HG03460 (cell line): ENCODE results near the gene LIN28B.
"Not testable (repeated sequence)": the region's sequence is repeated elsewhere in the genome, so short reads cannot be mapped to it uniquely, and the experiment has no call there.

Experiments
- ATAC-seq: cut with Tn5 transposase; IDR thresholded peaks from one replicate; pipeline ENCODE4 v1.9.1; 2021; ENCODE audit not compliant: unreplicated experiment

LIN28B gene

DNA sequence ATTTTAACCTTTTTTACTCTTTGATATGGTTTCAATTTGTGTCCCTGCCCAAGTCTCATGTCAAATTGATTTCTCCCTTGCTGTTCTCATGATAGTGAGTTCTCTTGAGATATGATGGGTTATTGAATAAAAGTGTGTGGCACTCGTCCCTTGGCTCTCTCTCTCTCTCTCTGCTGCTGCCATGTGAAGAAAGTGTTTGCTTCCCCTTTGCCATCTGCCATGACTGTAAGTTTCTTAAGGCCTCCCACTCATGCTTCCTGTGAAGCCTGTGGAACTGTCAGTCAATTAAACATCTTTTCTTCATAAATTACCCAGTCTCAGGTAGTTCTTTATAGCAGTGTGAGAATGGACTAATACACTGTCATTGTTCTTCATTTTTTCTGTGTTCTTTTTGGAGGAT, 48.5 kb downstream of the LIN28B start:
- ATAC-seq, result no peak

DNA sequence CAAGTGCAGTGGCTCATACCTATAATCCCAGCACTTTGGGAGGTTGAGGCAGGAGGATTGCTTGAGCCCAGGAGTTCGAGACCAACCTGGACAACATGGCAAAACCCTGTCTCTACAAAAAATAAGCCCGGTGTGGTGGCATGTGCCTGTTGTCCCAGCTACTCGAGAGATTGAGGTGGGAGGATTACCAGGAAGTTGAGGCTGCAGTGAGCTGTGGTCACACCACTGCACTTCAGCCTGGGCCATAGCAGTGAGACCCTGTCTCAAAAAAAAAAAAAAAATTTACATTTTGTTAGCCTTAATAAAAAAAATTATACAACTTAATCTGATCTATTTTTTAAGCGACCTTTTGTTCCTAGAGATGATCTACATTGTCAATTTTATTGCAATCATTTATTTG, 56.6 kb downstream of the LIN28B start:
- ATAC-seq, result not testable (repeated sequence)

DNA sequence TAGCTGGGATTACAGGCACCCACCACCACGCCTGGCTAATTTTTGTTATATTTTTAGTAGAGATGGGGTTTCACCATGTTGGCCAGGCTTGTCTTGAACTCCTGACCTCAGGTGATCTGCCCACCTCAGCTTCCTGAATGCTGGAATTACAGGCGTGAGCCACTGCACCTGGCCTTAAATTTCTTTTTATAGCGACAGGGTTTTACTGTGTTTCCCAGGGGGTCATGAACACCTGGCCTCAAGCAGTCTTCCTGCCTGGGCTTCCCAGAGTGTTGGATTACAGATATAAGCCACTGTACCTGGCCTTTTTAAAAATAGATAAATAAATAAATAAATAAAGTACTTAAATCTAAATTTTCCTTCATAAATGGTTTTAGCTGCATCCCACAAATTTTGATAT, 57.5 kb downstream of the LIN28B start:
- ATAC-seq, result no peak

DNA sequence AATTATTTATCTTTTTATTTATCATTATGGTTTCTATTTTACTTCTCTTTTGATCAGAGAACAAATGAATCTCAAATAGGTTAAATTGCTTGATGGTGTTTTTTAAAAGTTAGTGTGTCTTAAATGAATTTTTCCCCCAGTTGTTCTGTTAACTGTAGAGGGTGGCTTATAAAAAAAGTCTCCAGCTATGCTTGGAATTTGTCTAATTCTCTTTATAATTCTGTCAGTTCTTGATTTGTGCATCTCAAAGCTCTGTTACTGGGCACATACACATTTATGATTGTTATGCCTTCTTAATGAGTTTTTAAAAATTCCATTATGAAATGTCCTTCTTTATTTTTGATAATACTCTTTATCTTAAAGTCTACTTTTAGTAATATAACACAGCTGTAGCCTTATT, 58.0 kb downstream of the LIN28B start:
- ATAC-seq, result no peak

DNA sequence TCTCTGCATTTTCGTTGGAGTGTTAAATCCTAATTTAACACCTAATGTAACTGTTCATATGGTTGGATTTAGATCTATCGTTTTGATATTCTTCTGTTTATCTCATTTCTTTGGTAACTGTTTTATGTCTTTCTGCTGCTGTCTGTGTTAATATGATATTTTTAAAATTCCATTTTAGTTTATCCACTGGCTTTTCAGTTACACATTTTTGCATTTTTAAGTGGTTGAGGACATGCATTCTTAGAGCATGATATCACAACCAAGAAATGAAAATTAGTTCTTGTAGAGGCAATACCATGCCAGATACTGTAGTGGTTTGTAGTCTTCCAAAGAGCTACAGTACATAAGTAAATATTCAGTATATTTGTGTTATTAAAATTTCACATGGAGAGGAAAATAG, 58.6 kb downstream of the LIN28B start:
- no peak for ATAC-seq

DNA sequence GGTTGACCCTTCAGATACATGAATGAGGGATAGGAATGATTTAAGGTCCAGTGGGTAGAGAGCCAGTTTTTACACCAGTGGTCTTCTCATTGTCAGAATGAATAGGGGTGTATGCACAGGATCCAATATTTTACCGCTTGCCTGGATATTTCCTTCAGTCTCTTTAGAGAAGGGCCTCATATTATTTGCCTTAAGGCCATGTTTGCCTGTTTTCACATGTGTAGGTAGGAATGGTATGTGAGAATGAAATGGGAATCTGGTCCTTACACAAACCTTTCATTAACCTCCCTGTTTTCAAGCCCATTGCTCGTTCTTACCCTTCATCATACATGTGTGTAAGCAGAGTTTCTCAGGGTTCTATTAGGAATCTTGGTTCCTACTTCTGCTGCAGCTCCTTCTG, 62.4 kb downstream of the LIN28B start:
- no peak for ATAC-seq

DNA sequence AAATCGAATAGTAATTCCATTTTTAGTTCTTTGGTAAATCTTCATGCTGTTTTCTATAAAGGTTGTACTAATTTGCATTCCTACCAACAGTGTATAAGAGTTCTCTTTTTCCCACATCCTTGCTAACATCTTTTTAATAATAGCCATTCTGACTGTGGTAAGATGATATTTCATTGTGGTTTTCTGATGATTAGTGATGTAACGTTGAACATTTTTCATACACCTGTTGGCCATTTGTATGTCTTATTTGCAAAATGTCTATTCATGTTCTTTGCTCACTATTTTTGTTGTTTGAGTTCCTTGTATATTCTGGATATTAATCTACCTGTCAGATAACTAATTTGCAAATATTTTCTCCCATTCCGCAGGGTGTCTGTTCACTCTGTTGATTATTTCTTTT, 64.5 kb downstream of the LIN28B start:
- ATAC-seq, result no peak

DNA sequence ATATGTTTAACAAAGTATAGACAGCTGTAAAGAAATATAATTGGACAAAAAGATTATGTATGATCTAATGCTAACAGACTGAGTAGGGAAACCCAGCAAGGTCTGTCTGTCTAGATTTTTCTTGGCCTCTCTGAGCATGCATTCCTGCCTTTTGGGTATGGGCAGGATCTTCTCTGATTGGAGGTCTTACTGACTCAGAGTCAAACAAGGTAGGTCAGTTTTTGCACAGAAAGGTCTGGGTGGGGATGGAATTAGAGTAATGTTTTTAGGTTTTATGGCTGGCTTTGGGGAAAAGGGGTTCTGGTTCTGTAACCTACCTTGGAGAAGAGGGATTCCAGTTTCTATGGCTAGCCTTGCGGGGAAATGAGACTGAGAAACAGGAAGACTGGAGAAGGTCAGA, 65.5 kb downstream of the LIN28B start:
- ATAC-seq, result no peak

DNA sequence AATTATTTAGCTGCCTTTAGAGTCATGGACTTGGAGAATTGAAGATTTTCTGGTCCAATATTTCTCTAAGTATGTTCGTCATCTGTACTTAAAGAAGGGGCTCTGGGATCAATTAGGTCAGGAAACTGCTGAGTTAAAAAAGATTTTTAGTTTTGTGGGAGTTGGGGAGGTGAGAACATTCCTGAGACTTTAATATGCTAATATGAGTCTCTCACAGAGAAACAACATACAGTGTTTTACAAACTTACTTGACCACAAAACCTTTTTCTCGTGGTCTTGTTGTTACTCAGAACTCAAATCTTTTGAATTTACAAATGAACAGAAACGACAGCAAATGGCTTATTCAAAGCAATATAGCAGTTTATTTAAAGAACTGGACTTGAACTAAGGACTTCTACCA, 67.9 kb downstream of the LIN28B start:
- no peak for ATAC-seq

DNA sequence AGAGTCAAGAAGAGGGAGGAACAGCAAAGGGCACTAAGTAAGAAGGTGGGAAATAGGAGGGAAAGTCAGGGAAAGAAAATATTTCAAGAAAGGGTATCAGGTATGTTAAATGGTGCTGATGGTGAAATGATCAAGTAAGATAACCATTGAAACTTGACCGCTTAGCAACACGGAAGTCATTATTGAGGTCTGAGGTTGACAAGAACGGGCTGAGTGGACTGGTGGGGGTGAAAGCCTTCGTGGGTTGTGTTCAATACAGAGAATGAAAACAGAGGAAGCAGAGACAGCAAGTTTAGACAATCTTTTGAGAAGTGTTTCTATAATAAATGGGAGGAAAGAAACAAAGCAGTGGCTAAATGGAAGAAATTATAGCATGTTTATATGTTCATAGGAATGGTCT, 72.0 kb downstream of the LIN28B start:
- ATAC-seq, result no peak

DNA sequence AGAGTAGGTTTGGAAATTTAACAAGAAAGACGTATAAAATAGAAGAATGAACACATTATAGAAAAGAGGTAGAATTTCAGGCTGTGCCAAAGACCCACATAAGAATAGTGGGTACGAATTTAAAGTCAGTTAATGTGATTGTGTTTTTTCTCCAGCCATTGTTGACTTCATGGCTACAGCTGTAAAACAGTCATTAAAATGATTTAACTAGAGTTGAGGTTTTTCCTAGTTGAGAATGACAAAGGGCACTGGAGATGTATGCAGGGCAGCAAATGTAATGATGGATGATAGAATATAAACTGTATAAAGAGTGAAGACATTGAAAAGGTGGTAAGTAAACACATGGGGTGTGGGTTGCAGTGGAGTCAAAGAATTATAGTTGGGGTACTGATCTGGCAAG, 72.7 kb downstream of the LIN28B start:
- no peak for ATAC-seq

DNA sequence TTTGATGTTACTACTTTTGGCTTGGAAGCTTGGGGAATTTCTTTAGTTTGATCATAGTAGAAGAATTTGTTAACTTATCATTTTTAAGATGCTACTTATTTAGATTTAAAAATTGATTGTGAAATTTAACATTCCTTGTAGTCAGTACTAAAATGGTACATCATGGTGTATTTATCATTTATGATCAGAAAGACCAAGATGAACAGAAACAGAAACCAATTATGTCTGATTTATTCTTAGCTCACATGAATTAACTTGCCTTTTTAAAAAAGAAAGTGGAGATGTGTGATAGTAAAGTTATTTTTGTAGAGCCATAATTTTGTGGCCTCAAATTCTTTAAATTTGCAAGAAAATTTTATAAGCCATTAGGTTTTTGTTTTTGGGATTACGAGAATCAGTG, 77.6 kb downstream of the LIN28B start:
- no peak for ATAC-seq

DNA sequence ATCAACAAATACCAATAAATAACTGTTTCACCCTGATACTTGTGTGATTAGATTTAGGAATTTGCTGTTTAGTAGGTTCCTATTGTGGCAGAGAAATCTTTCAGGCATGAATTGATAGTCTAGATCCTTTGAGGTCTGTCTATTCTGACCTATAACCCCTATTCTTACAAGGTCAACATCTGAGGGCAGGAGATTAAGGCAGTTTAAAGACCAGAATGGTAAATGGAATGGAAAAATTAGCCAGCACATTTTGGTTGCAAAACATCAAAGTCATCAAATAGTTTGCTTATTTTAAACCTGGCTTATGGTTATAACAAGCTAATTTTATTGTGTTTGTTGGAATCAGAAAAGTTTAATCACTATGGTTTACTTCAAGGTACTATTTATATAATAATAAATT, 78.4 kb downstream of the LIN28B start:
- ATAC-seq, result no peak

DNA sequence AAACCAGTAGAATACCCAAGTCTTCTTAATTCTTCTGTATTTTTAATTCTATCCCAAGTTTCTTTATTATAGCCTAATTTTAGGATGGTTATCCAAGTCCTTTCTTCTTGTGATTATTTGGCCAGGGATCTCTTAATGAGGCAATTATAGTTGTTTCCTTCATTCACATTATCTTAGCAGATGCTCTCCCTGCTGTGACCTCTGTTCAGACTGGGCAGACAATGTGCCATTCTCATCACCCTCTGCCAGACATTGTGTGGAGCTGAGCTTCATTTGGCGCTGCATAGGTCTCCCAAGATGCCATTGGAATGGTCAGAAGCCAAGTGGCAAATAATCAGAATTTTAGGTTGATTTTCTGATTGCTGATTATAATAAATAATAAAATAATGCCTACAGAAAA, 79.4 kb downstream of the LIN28B start:
- ATAC-seq, result no peak

DNA sequence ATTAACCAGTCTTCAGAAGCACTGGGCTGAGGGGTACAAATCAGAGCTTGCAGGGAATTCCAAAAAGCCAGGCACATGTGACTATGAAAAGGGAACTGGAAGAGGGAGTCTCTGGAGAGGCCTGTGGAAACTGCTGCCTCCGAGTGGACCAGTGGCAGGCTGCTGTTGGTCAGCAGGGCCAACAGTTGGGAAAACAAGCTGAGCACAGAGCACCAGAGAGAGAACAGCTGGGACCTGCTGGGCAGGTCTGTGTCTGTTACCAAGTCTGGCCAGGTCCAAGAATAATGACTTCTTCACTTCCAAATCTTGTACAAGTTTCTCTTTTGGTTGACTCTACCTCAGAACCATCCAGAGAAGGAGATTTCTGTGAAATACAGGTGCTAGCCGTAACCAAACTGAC, 81.4 kb downstream of the LIN28B start:
- no peak for ATAC-seq

DNA sequence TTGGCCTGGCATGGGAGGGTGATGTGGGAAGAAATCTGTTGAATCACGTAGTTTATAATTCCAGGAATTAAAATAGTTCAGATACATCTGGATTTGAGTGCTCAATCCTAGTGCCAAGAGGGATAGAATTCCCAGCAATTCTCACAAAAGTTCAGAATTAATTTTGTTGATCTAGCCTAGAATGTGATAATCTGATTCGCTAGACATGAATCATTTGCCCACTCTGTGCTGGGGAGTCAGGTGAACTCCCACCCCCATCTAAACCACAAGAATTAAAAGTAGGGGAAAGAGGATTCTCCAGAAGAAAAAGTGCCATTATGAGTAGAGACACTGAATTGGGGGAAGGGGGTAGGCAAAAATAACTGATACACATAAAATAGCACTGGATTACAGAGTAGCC, 85.0 kb downstream of the LIN28B start:
- no peak for ATAC-seq

DNA sequence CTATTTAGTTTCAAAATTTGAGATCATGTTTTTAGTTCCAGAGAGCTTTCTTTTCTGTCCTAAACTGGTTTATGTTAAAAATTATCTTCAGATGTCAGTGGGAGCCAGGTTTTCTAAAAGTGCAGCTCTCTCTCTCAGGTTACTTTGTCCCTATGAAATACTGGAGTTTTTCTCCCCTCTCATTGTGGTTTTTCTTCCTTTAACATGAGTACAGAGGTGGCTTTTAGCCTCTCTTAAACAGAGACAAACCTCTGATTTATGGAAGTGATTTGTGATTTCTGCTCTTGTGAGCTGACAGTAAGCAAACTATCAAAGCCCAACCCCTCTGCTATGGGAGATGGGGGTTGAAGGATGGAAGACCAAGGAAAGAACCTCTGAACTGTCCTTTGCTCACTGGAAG, 85.7 kb downstream of the LIN28B start:
- ATAC-seq, result no peak

DNA sequence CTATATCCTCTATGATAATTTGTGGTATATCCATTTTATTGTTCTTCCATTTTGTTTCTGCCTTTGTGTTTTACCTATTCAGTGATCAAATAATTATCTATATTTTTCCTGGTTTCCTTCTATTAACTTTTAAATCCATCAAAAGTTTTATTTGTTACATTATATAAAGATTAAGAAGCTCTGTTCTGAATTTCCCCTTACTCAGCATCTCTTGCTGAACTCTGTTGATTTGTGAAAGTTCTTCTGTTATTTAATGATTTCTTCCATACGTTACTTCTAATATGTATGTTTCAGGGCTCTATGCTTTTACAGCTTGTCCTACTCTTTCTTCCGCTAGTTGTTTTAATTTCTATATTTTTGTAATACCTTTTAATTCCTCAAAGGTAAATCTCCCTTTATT, 87.1 kb downstream of the LIN28B start:
- ATAC-seq, result no peak

DNA sequence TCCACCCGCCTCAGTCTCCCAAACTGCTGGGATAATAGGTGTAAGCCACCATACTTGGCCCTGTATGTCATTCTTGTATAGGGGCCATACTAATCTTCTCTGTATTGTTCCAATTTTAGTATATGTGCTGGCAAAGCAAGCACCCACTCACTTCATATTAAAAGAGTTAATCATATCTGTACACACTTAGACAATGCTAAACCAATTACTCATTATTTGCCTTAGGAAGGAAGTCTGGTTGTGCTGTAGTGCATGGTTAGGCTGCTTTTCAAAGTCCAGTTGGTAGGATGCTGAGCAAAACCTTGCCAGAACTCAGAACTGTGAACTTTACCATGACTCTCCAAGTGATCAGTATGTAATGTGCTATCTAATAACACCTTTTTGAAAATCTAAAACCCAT, 88.6 kb downstream of the LIN28B start:
- ATAC-seq, result no peak

DNA sequence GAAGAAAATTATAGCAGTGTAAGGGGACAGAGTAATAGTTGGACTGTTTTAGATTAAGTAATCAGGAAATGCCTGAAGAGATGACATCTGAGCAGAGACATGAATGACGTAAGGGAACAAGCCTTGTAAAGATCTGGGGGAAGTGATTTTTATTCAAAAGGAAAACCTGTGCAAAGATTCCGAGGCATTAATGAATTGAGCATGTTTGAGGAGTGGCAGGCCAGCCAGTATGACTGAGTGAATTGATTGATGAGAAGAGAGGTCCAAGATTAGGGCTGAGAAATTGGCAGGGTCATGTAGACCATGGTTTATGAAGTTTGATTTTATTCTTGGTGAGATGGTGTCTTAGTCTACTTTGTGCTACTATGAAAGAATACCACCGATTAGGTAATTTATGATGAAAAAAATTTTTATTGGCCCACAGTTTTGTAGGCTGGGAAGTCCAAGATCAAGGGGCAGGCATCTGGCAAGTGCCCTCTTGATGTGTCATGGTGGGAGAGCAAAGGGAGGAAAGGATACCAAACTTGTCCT, 95.1 kb downstream of the LIN28B start:
- ATAC-seq, result no peak

DNA sequence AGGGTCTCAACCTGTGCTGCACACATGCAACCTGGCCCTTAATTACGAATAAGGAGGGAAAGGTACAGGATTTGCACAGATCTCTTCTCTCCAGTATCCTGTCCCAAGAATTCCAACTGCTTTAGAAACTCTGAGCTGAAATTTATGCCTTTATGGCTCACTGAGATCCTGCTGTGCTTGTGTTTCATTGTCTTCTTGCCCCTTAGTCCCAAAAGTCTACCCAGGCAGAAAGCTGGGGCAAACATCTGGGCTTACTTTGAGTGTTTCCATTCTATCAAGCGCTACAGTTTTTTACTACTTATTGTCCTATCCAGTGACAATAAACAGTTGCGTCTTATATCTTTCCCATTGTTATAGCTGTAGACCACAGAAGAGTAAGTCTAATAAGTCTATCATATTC, 99.7 kb downstream of the LIN28B start:
- no peak for ATAC-seq

DNA sequence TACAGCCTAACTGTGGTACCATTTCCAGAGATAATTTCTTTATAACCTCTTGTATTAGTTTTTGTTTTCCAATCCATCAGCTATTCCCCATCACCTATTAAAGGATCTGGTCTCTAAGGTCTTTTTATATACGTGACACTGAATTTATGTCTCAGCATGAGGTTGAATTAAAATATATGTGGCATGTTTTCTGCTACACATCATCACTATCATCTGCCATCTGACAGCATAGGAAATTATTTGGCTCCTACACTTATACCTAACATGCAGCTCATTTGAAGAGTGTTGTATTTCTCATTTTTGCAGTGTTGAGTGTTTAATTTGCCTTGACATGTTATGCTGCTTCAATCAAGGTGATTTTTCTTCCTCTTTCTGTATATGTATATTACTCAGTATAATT, 100.3 kb downstream of the LIN28B start:
- no peak for ATAC-seq

DNA sequence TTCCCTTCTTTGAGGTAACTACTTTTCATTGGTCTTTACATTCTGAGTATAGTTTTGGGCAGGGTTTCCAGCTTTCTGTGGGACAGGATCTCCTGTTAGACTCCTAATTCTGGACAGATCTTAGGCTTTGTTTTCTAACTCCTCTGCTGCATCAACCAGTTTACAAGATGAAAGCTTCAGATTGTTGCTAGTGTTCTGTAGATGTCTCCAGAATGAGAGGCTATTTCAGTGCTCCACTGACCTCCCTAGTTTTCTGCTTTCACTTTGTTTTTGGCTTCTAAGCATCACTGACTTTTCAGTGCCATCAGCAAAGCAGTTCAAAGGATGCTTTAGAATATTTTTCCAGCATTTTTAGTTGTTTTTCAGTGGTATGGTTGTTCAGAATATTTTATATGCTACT, 101.4 kb downstream of the LIN28B start:
- no peak for ATAC-seq

DNA sequence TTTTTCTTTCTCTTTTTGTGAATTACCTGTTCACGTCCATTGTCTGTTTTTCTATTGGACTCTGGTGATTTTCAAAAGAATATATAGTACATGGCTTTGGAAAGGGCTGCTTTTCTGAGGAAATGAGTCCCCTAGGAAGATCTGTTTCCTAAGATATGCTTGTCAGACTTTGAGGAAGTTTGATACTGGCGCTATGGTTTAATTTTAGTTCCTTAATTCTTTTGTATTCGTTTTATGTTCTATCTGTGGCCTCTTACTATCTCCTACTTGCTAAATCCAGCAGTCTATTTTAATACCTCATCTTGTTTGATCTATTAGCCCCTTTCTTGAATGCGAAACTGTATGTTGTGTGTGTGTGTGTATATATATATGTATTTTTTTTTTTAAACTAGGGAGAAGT, 101.9 kb downstream of the LIN28B start:
- no peak for ATAC-seq
